Right lobe of liver (tissue), 4 donors: ENCODE results near the gene DNAH10.

Experiments
- POLR2A ChIP-seq: fragments of 450-650 bp; IDR thresholded peaks from one replicate; pipeline ENCODE4 v1.6.1; 2017; ENCODE audit warnings: antibody characterized with exemption, mild to moderate bottlenecking
- TF ChIP-seq, protein P1 (sequence below), 4 donors: fragments of 200-600 bp in 3 of 4; fragments of 450-650 bp in 1 of 4; IDR thresholded peaks; one replicate each; pipeline versions ENCODE4 v1.5.1 to v1.8.0; 2016 to 2022; ENCODE audit warnings: antibody characterized with exemption in 4 of 4, mild to moderate bottlenecking in 2 of 4
- donor health status: DM: no; HTN: no; CAD: no.
- donor health status: DM: no; HTN: no; CAD: no.
- donor health status: DM: no; HTN: yes; CAD: no.

- TF ChIP-seq, protein P1, sequence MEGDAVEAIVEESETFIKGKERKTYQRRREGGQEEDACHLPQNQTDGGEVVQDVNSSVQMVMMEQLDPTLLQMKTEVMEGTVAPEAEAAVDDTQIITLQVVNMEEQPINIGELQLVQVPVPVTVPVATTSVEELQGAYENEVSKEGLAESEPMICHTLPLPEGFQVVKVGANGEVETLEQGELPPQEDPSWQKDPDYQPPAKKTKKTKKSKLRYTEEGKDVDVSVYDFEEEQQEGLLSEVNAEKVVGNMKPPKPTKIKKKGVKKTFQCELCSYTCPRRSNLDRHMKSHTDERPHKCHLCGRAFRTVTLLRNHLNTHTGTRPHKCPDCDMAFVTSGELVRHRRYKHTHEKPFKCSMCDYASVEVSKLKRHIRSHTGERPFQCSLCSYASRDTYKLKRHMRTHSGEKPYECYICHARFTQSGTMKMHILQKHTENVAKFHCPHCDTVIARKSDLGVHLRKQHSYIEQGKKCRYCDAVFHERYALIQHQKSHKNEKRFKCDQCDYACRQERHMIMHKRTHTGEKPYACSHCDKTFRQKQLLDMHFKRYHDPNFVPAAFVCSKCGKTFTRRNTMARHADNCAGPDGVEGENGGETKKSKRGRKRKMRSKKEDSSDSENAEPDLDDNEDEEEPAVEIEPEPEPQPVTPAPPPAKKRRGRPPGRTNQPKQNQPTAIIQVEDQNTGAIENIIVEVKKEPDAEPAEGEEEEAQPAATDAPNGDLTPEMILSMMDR (IDR thresholded peaks at IDR 0.05), result no peak
- no peak for TF ChIP-seq POLR2A
These were observed 178.5 kb downstream of the DNAH10 start for GRCh38 chr12:123940627-123940966.
